ENCODE results near the gene NBEA. TPM values are rescaled to one million over a fixed set of nuclear protein-coding genes. Genes with fewer than 3 reads are reported as not detected.
A peak's percentile ranks its signal among the peaks of the same experiment; 100 is the strongest.

NBEA gene
- total RNA-seq, 3 donors from 2014 or later (not counting 1 experiment from before 2014, with no cell fraction given), result 0.27 to 0.66 (median 0.33) TPM

GRCh38 chr13:35603593-35604285, 661.7 kb downstream of the NBEA start:
- H3K4me3 ChIP-seq (ENCODE audit: low read length), result no peak overlapping the region
- intact Hi-C loops (cut with micrococcal nuclease), result no loop called here
- H3K9me3 Mint-ChIP-seq, result no peaks in the 10 kb centered on the region
- H3K36me3 ChIP-seq (ENCODE audit: control insufficient read depth, insufficient read depth, low read length), result no peaks in the 10 kb centered on the region
- H3K4me1 Mint-ChIP-seq, result peaks cover 0 to 5% of the 10 kb centered on the region in 2 donors
- no peaks in the 10 kb centered on the region for H3K9me3 ChIP-seq (ENCODE audit: control insufficient read depth, insufficient read depth, low read length)
- DNase-seq, result no peak
- no peaks in the 10 kb centered on the region for H3K27me3 Mint-ChIP-seq (ENCODE audit: low read depth in 2 of 2)
- 66% methylated on average over 6 of the region's 9 CpGs for WGBS (ENCODE audit: insufficient coverage)
- no peaks in the 10 kb centered on the region for H3K27me3 ChIP-seq (ENCODE audit: control insufficient read depth, insufficient read depth, low read length)
- no peaks in the 10 kb centered on the region for H3K4me1 ChIP-seq (ENCODE audit: control insufficient read depth, insufficient read depth, low read length)
- H3K4me3 Mint-ChIP-seq, result no peak overlapping the region
- TF ChIP-seq, protein P1, sequence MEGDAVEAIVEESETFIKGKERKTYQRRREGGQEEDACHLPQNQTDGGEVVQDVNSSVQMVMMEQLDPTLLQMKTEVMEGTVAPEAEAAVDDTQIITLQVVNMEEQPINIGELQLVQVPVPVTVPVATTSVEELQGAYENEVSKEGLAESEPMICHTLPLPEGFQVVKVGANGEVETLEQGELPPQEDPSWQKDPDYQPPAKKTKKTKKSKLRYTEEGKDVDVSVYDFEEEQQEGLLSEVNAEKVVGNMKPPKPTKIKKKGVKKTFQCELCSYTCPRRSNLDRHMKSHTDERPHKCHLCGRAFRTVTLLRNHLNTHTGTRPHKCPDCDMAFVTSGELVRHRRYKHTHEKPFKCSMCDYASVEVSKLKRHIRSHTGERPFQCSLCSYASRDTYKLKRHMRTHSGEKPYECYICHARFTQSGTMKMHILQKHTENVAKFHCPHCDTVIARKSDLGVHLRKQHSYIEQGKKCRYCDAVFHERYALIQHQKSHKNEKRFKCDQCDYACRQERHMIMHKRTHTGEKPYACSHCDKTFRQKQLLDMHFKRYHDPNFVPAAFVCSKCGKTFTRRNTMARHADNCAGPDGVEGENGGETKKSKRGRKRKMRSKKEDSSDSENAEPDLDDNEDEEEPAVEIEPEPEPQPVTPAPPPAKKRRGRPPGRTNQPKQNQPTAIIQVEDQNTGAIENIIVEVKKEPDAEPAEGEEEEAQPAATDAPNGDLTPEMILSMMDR (IDR thresholded peaks at IDR 0.05), result no peak
- no peaks in the 10 kb centered on the region for H3K36me3 Mint-ChIP-seq
- no peak overlapping the region for H3K27ac ChIP-seq (ENCODE audit: low read length)
- H3K27ac Mint-ChIP-seq, result no peak overlapping the region
- ATAC-seq, result no peak

- Histone ChIP-seq H3K27me3 (ENCODE audit: control insufficient read depth, insufficient read depth, low read length) (no peaks in the 10 kb centered on the region), H3K4me1 (ENCODE audit: control insufficient read depth, insufficient read depth, low read length) (peaks cover 11% of the 10 kb centered on the region), H3K4me3 (ENCODE audit: low read length) (no peak overlapping the region), H3K9me3 (ENCODE audit: control insufficient read depth, insufficient read depth, low read length) (no peaks in the 10 kb centered on the region), H3K27ac (ENCODE audit: low read length) (no peak overlapping the region), H3K36me3 (ENCODE audit: control insufficient read depth, insufficient read depth, low read length) (no peaks in the 10 kb centered on the region)
- intact Hi-C loops (cut with micrococcal nuclease), result no loop called here
- 100% methylated on average over 2 of the region's 2 CpGs for WGBS (ENCODE audit: insufficient coverage)
- H3K4me1 Mint-ChIP-seq, result peaks cover 4 to 27% of the 10 kb centered on the region in 2 donors
- H3K4me3 Mint-ChIP-seq, result no peak overlapping the region
- no peaks in the 10 kb centered on the region for H3K27me3 Mint-ChIP-seq (ENCODE audit: low read depth in 2 of 2)
- ATAC-seq, result no peak
- DNase-seq, result no peak
- H3K36me3 Mint-ChIP-seq, result no peaks in the 10 kb centered on the region
- peaks cover 0 to 2% of the 10 kb centered on the region in 2 donors for H3K9me3 Mint-ChIP-seq
- peak overlapping the region in 1 of 2 donors; percentile 4 for H3K27ac Mint-ChIP-seq
- TF ChIP-seq, protein P1 (IDR thresholded peaks at IDR 0.05), result no peak
Observed at GRCh38 chr13:35614666-35615065, 672.6 kb downstream of the NBEA start.

- H3K27me3 ChIP-seq (ENCODE audit: control insufficient read depth, insufficient read depth, low read length), result no peaks in the 10 kb centered on the region
- no peaks in the 10 kb centered on the region for H3K36me3 Mint-ChIP-seq
- no peaks in the 10 kb centered on the region for H3K36me3 ChIP-seq (ENCODE audit: control insufficient read depth, insufficient read depth, low read length)
Observed at GRCh38 chr13:35617420-35617819, 675.4 kb downstream of the NBEA start.

More at GRCh38 chr13:35617420-35617819, 675.4 kb downstream of the NBEA start:
- no peak for DNase-seq
- TF ChIP-seq, protein P1 (IDR thresholded peaks at IDR 0.05), result no peak
- Mint-ChIP-seq H3K27me3 (ENCODE audit: low read depth in 2 of 2) (no peaks in the 10 kb centered on the region), H3K4me1 (peaks cover 31 to 54% of the 10 kb centered on the region in 2 donors), H3K4me3 (no peak overlapping the region), H3K27ac (no peak overlapping the region), H3K9me3 (no peaks in the 10 kb centered on the region)
- peaks cover 28% of the 10 kb centered on the region for H3K4me1 ChIP-seq (ENCODE audit: control insufficient read depth, insufficient read depth, low read length)
- no peaks in the 10 kb centered on the region for H3K9me3 ChIP-seq (ENCODE audit: control insufficient read depth, insufficient read depth, low read length)
- 81% methylated on average over 5 of the region's 6 CpGs for WGBS (ENCODE audit: insufficient coverage)
- intact Hi-C loops (cut with micrococcal nuclease), result no loop called here
- no peak overlapping the region for H3K4me3 ChIP-seq (ENCODE audit: low read length)
- no peak for ATAC-seq
- no peak overlapping the region for H3K27ac ChIP-seq (ENCODE audit: low read length)

Measured in natural killer cell (primary cell).